NOMO-1 treated with DMSO at 0.1 percent for 48 hours (cell line): ENCODE measurements around the gene STX8.
"Not testable (repeated sequence)": the region's sequence is repeated elsewhere in the genome, so short reads cannot be mapped to it uniquely, and the experiment has no call there.

Source experiments
- DNase-seq: peaks from one replicate; lab custom pipeline; 2025; ENCODE audit not compliant: unreplicated experiment; lab: John Stamatoyannopoulos, UW

STX8 gene

DNA sequence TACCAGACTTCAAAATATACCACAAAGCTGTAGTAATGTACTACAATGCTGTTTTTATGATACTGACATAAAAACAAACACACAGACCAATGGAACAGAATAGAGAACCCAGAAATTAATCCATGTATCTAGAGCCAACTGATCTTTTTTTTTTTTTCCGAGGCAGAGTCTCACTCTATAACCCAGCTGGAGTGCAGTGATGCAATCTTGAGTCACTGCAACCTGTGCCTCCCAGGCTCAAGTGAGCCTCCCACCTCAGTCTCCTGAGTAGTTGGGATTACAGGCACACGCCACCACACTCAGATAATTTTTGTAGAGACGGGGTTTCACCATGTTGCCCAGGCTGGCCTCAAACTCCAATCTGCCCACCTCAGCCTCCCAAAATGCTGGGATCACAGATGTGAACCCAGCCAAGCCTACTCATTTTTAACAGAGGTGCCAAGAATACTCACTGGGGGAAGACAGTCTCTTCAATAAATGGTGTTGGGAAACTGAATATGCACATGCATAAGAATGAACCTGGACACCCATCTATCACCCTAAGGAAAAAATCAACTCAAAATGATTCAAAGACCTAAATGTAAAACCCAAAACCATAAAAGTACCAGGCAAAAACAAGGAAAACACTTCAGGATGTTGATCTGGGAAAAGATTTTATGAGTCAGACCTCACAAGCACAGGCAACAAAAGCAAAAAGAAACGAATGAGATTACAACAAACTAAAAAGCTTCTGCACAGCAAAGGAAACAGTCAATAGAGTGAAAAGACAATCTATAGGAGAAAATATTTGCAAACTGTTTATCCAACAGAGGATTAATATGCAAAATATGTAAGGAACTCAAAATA, 63.1 kb downstream of the STX8 start:
- DNase-seq: no peak

DNA sequence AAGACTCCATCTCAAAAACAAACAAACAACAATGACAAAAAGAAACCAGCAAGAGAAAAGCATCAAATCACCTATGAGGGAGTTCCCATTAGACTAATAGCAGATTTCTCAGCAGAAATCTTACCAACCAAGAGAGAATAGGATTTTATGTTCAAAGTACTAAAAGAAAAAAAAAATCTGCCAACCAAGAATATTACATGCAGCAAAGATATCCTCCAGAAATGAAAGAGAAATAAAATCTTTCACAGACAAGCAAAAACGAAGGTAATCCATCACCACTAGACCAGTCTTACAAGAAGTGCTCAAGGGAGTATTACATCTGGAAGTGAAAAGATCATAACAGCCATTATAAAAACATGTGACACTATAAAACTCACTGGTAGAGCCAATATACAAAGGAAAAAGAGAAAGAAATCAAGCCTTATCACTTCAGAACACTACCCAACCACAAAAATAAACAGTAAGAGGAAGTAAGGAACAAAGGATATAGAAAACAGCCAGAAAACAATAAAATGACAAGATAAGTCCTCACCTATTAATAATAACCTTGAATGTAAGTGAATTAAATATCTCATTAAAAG, 66.3 kb downstream of the STX8 start:
- no peak for DNase-seq

DNA sequence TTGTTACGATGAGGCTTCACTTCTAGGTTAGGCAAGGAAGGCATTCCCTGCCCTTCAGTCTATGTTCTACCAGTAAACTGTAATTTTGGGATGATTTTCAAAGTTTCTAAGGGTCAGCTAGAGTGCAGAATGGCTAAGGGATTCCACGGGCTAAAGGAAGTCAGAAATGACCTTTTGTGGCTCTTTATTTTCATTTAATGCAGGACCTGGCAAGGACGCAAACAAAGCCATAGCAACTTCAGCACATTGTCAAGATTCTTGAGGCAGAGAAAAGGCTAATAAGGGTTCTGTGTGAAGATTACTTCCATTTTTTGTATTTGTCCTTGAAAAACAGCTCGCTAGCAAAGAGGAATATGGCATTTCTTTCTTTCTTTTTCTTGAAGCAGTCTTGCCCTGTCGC, 76.6 kb downstream of the STX8 start:
- DNase-seq: no peak

DNA sequence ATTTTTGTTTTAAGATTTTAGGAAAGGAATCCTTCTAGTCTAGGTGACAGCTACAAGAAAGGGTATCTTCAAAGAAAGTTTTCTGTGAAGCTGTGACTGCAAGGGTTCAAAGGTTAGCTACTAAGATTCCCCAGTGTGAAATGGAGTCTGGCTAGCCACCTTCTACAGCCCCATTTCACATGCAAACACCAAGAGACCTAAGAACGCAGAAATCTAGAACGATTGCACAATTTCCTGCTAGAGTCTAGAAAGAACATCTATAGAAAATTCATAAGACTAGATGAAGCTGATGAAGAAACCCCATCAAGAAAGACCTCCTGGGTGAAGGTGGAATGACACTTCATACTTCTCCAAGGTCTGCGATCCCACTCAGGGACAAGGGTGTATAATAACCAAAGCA, 77.1 kb downstream of the STX8 start:
- peak; percentile 1 for DNase-seq

DNA sequence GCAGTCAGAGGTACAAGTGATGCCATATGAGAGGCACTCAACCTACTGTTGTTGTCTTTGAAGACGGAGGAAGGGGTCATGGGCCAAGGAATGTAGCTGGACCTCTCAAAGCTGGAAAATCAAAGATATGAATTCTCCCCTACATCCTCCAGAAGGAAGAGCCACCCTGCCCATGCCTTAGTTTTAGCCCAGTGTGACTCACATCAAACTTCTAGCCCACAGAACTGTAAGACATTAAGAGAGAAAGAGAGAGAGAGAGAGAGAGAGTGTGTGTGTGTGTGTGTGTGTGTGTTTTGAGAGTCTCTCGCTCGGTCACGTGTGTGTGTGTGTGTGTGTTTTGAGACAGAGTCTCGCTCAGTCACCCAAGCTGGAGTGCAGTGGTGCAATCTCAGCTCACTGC, 87.1 kb downstream of the STX8 start:
- no peak for DNase-seq

DNA sequence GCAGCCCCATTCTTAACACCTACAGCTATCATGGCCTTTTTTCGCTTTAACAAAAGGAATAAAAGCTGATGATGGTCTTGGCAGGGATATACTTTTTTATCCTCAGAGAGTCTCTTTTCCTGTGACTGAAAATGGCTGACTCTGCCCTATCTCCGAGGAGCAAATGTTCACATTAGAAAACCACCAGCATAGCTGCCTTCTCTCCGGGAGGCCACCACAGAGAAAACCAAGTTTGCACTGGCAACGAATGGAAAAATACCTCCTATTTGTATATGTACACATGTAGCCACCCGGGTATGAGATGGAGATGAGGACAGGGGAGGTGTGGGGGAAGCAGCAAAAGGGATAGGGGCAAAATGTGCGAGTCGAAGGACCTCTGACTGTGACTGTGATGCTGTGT, 88.2 kb downstream of the STX8 start:
- DNase-seq: no peak

DNA sequence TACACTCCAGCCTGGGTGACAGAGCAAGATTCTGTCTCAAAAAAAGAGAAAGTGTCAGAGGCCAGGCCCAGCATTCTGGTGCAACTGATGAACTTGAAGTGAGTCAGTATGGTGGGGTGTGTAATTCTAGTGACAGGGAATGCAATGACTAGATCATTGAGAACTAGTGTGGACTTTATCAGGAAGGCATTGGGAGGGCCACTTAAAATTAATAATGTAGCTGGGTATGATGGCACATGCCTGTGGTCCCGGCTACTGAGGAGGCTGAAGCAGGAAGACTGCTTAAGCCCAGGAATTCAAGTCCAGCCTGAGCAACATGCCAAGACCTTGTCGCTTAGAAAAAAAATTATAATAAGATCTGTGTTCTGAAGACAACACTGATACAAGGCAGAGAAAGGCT, 90.8 kb downstream of the STX8 start:
- DNase-seq: no peak

DNA sequence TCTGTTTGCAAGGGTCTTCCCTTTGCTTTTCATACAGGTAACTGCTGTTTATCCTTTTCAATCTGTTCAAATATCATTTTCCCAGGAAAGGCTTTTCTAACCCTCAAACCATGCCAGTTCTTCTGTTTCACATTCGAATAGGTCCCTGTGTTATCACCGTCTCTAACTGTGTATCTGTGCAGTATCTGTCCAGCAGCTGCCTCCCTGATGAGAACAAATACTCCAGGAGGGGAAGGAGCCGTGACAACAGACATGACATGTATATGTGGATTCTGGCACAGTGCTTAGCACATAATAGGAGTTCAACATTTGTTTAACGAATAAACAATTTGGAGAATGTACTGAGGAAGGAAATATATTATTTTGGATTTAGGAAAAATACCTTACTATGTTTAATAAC, 95.7 kb downstream of the STX8 start:
- DNase-seq: no peak

DNA sequence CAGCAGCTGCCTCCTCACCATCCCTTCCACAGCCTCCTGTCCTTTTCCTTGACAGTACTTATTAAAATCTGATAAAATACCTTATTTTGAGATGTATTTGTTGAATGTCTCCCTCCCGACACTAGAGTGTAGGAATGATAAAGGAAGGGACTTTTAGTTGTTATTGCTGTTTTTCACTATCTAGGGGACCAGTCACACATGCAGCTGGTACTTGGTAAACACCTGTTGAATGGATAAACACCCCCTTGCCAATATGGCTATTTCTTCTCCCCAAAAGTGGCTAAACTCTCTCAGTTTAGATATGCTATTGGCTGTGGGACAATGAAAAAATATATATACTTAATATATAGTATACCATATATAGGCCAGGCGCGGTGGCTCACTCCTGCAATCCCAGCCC, 96.7 kb downstream of the STX8 start:
- no peak for DNase-seq

DNA sequence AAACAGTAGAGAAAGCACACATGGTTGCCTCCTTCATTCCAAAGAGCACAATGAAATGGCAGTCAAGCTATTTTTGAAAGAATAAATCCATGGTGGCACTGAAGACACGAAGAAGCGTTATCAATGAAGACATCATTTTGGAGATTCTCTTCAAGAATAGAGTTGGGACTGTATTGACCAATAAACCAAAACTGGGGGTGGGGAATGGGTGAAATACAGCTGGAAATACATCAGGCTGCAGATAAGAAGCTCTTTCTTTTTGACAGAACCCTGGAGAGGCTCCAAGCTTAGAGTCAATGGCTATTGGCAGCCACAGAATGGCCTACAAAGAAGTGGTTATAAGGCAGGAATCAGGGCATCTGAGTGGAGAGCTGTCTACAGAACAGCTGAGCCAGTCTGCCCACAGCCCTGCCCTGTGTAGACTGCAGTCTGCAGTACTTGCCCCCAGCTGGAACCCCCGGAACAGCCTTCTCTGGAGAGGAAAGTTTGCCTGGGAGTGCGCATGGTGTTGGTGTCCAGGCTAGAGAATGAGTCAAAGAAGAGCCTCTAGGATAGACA, 100.4 kb downstream of the STX8 start:
- no peak for DNase-seq

DNA sequence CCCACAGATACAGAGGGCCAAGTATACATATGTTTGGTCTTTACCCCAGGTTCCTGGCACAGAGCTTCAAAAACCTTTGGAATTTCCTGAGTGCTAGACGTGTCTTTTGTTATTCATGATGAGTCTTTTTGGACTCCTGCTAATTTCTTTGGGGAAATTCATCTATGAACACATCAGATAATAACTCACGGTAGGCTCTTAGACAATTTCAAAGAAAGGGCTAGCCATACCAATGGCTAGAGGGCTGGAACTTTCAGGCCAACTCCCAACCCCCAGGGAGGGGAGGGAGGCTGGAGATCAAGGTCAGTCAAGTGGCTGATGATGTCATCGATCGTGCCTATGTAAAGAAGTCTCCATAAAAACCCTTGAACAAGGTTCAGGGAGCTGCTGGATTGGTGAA, 101.9 kb downstream of the STX8 start:
- DNase-seq: no peak

DNA sequence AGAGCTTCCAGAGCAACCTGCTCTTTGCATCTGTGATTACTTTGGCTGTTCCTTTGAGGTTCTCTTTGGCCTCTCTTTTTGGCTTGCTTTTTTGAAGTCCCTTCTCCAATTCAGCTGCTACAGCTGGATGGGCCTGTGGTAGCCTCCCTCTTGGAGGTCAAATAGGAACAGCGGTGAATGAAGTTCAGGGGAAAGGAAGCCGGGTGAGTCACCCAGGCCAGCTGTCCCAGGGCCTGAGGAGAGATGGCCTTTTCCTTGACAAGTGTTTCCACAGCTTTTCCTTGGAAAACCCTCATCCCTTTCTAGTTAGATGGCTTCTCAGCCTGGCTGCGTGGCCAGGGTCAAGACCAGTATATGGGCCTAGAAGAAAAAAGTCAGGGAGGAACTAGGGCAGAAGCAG, 103.1 kb downstream of the STX8 start:
- no peak for DNase-seq

DNA sequence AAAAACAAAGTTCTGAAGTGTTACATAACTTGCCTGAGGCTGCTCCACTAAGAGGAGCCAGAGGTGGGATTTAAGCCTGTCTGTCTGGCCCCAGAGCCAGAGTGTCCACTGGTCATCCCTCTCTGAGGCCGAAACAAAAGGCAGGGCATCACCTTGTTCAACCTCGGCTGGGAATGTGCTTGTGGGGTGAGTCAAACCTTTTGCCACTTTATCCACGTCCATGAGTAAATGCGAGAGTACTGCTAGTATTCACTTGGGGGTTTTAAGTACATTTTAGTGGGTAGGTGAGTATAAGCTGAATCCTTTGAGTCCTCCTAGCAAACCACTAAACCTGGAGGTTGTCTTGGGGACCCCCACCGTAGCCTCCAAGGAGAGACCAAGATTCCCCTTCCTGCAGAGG, 103.5 kb downstream of the STX8 start:
- DNase-seq: no peak

DNA sequence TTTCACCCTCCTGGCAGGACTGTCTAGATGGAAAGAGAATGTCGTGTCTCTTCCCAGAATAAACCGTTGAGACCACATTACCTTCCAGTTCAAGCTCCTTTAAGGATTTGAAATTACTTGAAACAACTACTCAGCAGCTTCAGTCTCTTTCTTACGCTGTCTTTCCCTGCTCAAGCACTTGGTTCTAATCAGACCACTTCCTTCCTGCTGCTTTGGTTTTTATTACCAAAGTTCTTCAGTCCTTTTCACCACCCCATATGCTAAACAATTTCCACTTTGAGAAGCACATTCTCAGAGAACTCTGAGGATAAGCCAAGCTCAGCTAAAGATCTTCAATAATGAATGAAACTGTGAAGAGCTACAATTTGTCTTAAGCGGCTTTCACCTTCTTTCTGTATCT, 105.4 kb downstream of the STX8 start:
- peak; percentile 60 for DNase-seq

DNA sequence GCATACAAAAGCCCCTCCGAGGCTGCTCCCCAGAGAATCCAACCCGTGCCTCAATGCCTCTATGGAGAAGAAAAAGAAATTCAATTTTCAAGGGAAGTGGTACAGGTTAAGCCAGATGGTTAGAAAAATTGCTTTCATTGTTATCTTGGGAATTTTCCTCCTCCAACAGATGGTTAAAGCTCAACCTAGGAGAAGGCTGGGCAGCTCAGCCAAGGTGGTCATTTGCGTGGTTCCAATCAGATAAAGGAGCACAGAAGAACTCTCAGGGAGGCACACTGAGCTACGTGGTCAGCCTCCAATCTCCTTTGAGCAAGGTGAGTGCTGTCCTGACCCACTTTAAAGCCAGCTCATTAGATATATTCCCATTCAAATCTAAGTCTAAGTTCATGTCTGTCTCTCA, 106.7 kb downstream of the STX8 start:
- no peak for DNase-seq

DNA sequence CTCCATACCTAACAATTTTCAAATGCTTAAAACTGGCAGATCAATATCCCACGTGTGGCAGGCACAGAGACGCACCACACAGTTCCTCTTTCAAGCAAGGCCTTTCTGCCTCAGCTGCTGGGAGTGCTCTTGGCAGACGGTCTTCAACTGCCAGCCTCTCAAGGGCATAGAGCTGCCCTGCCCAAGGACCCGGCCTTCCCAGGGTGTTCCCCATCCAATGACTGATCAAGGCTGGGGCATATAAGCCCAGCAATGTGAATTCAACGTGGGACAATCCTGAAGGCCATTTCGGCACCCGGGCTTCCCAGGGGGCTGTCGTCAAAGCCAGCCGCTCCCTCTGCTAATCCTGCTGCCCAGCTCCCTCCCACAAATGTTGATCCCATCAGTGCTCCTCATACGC, 107.1 kb downstream of the STX8 start:
- DNase-seq: no peak

DNA sequence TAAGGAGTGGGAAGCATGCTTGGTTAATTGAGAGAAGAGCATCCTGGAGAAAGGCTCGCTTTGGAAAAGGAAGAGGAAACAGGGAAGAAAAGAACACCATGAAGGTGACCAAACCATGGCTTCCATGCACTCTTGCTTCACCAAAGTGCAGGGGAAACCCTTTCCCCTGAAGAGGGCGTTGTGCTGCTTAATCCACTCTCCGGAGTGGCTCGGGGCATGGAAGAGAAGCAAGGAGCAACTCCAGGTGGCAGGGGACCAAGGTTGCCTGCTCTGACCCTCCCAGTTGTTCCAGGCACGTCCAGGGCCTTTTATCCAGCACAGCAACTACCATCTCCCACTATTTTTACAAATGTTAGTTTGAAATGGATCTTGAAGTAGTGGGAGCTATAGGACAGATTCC, 108.1 kb downstream of the STX8 start:
- no peak for DNase-seq

DNA sequence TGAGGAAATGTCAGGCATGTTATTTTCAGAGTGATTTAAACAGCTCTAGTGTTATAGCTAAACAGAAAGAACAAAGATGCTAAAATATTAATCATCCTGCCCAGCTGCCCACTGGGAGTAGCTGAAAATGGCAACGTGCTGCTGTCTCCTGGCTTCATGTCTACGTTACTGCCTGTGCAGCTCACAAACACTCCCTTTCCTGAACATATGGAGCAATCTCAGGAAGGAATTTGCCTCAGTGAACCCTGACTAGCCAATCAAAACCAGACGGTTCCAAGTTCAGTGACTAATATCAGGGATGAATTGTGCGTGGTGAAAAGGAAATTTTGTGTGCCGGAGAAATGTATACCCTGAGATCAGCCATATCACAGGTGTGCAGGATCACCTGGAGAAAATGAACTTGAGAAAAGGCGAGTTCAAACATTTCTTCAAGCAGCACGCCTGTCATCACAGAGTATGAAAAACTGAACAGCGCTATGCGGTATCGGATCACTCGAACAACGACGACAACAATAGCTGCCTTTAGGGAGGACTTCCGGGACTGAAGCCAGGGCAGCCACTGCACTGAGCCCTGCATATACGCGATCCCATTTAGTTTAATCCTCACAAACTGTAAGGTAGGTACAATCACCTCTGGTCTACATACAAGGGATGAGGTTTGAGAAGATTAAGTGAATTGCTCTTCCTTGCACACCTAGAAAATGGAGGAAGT, 110.3 kb downstream of the STX8 start:
- DNase-seq: no peak

DNA sequence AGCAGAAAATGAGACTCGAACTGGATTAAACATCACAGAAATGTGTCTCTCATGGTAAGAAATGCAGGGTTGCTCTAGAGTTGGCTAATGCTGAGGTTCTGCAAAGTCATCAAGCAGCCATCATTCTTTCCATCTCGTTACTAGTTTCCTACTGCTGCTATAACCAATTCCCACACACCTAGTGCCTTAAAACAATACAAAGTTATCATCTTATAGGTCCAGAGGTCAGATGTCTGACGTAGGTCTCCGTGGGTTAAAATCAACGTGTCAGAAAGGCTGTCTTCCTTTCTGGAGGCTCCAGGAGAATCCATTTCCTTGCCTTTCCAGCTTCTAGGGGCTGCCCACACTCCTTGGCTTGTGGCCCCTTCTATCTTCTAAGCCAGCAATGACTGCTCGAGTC, 118.6 kb downstream of the STX8 start:
- DNase-seq: no peak

DNA sequence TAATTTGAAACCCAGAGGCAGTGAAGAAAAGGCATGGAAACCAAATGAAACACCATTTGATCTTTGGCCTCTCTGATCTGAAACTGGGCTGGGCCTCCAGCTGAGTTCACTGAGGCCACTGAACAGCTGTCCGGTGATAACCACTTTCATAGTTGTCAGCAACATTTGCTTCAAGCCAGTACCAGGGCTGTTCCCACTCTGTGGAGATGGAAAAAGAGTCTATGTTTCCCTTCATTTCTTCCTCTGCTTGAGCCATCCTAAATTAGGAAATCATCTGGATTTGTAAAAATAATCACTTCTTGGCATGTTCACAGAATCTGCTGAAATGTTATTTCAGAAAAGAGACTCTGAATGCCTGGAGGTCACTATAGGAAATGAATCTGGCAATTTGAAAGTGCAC, 119.3 kb downstream of the STX8 start:
- DNase-seq: no peak

DNA sequence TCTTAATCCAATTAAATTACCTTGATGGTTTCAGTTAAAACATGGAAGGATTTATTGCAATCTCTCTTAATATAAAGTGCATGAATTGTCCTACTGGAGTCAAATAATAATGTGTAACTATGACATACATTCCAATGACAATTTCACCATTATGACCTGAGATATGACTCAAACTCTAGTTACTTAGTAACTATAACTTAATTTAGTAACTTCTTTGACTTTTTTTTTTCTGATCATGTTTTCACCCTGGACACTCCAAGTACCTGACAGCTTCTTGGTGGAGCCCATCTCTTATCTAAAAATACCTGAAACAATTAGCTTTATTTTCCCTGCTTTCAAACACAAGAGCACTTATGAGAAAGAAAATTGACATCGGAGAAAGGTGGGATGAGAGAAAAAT, 123.7 kb downstream of the STX8 start:
- no peak for DNase-seq

DNA sequence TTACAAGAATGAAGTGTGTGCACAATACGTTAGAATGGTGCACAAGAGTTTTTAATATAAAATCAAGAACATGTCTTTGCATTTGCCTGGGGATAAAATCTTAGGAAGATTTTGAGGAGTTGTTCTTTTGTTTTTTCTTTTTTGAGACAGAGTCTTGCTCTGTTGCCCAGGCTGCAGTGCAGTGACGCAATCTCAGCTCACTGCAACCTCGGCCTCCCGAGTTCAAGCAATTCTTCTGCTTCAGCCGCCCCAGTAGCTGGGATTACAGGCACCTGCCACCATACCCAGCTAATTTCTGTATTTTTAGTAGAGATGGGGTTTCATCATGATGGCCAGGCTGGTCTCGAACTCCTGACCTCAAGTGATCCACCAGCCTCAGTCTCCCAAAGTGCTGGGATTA, 128.3 kb downstream of the STX8 start:
- DNase-seq: not testable (repeated sequence)
